Effector memory CD4-positive, alpha-beta T cell (primary cell): ENCODE results near the gene CGB7.

Experiments used
- DNase-seq, 3 donors: peaks; one replicate each; pipeline ENCODE4 v3.0.0-alpha.2; 2020
- H3K27ac ChIP-seq: 2 replicates; pipeline ENCODE4 v1.7.0; 2013; ENCODE audit warnings: mild to moderate bottlenecking, low read length, moderate library complexity; ENCODE audit not compliant: insufficient read depth, poor library complexity, severe bottlenecking
- H3K27me3 ChIP-seq: replicated peaks from 2 replicates; pipeline ENCODE4 v1.7.0; 2013; ENCODE audit warnings: mild to moderate bottlenecking, low read length; ENCODE audit not compliant: insufficient read depth, control insufficient read depth, poor library complexity, severe bottlenecking
- H3K36me3 ChIP-seq: 2 replicates; pipeline ENCODE4 v1.7.0; 2013; ENCODE audit warnings: mild to moderate bottlenecking, low read length, moderate library complexity; ENCODE audit not compliant: control insufficient read depth, insufficient read depth
- H3K4me1 ChIP-seq: 2 replicates; pipeline ENCODE4 v1.7.0; 2013; ENCODE audit warnings: low read length, mild to moderate bottlenecking; ENCODE audit not compliant: control insufficient read depth, insufficient read depth, poor library complexity, severe bottlenecking
- H3K4me3 ChIP-seq: 2 replicates; pipeline ENCODE4 v1.7.0; 2013; ENCODE audit warnings: low read length, low read depth, mild to moderate bottlenecking; ENCODE audit not compliant: insufficient read depth, poor library complexity, severe bottlenecking
- H3K9me3 ChIP-seq: 2 replicates; pipeline ENCODE4 v1.7.0; 2013; ENCODE audit warnings: mild to moderate bottlenecking, low read length, moderate library complexity; ENCODE audit not compliant: control insufficient read depth

CGB7 gene

DNA sequence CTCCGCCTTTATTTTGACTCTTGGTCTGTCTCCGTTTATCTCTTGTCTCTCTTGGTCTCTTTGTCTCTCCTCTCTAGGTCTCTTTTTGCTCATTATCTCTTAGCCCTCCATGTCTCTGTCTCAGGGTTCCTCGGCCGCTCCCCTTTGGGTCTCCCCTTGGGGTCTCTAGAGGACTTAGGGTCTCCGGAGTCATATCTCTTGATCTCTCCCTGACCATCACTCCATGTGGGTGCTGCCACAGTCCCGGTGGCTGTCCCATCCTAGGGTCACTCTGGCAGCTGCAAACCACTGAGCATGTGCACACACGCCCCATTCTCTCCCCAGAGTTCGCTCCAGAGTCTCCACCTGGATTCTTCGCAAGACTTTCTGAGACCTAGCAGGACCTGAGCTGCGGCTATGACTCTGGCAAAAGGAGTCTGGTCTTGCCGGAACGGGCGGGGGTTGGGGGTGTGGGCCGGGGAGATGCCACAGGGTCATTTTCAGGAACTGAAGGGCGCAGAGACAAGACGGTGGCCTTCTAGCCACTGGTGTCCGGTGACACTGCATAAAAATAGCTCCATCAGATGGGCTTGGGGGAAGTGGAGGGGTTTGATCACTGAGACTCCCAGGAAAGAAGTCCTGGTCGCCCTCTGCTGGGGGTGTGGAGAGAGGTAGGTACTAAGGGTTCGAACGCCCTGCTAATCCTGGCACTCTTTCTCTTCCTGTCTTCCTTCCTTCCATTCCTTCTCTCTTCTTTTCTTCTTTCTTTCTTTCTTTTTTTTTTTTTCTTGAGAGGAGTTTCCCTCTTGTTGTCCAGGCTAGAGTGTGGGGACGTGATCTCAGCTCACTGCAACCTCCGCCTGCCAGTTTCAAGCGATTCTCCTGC is 16.2 kb upstream of the CGB7 start:
- no peak overlapping the region for H3K4me3 ChIP-seq
- H3K36me3 ChIP-seq = no peaks in the 10 kb centered on the region
- no peak for DNase-seq
- no peaks in the 10 kb centered on the region for H3K4me1 ChIP-seq
- H3K27ac ChIP-seq = no peak overlapping the region
- H3K9me3 ChIP-seq = no peaks in the 10 kb centered on the region
- peaks cover 18% of the 10 kb centered on the region for H3K27me3 ChIP-seq

GRCh38 chr19:49071860-49072547 is 14.5 kb upstream of the CGB7 start:
- Histone ChIP-seq H3K27me3 (peaks cover 18% of the 10 kb centered on the region), H3K4me1 (no peaks in the 10 kb centered on the region), H3K27ac (no peak overlapping the region), H3K9me3 (no peaks in the 10 kb centered on the region), H3K4me3 (no peak overlapping the region), H3K36me3 (no peaks in the 10 kb centered on the region)
- no peak for DNase-seq

GRCh38 chr19:49070416-49070815 is 12.9 kb upstream of the CGB7 start:
- no peak for DNase-seq
- Histone ChIP-seq H3K9me3 (no peaks in the 10 kb centered on the region), H3K4me1 (no peaks in the 10 kb centered on the region), H3K27ac (no peak overlapping the region), H3K36me3 (no peaks in the 10 kb centered on the region), H3K4me3 (no peak overlapping the region), H3K27me3 (peaks cover 18% of the 10 kb centered on the region)

DNA sequence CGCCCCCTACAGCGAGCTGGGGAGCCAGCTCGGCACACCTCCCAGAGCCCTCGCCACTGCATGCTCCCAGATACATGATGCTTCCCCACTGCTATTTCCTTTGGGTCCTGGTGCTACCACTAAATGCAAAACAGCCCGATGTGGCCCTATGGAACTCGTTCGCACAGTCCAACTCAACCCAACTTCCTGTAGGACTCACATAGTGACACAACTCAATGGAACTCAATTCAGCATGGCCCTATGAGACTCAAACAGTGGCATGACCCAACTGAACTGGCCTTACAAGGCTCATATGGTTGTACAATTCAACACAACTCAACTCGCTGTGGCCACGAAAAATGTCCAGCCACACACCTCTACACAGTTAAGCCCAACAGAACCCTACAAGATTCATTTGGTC is 11.5 kb upstream of the CGB7 start:
- Histone ChIP-seq H3K9me3 (no peaks in the 10 kb centered on the region), H3K4me1 (no peaks in the 10 kb centered on the region), H3K27ac (no peak overlapping the region), H3K4me3 (no peak overlapping the region), H3K27me3 (peaks cover 30% of the 10 kb centered on the region), H3K36me3 (no peaks in the 10 kb centered on the region)
- no peak for DNase-seq

DNA sequence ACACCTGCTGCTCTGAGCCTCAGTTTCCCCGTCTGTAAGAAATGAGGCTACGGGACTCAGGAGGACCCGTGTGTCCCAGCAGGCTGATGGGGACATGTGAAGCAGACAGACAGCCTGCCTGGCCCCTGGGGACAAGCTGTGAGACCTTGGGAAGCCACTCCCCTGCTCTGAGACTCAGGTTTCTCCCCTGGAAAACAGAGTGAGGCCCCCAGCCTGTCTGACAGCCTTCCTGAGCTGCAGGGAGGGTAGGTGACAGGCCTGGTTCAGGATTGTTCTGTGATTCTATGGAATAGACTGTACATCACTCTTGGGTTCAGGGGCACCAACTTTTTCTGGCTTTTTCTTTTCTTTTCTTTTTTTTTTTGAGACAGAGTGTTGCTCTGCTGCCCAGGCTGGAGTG is 10.0 kb upstream of the CGB7 start:
- Histone ChIP-seq H3K36me3 (no peaks in the 10 kb centered on the region), H3K4me1 (no peaks in the 10 kb centered on the region), H3K27me3 (peaks cover 22% of the 10 kb centered on the region), H3K4me3 (no peak overlapping the region), H3K9me3 (no peaks in the 10 kb centered on the region), H3K27ac (no peak overlapping the region)
- DNase-seq = no peak

GRCh38 chr19:49065905-49066512 is 8.5 kb upstream of the CGB7 start:
- Histone ChIP-seq H3K9me3 (no peaks in the 10 kb centered on the region), H3K27me3 (peaks cover 18% of the 10 kb centered on the region), H3K4me3 (no peak overlapping the region)

DNA sequence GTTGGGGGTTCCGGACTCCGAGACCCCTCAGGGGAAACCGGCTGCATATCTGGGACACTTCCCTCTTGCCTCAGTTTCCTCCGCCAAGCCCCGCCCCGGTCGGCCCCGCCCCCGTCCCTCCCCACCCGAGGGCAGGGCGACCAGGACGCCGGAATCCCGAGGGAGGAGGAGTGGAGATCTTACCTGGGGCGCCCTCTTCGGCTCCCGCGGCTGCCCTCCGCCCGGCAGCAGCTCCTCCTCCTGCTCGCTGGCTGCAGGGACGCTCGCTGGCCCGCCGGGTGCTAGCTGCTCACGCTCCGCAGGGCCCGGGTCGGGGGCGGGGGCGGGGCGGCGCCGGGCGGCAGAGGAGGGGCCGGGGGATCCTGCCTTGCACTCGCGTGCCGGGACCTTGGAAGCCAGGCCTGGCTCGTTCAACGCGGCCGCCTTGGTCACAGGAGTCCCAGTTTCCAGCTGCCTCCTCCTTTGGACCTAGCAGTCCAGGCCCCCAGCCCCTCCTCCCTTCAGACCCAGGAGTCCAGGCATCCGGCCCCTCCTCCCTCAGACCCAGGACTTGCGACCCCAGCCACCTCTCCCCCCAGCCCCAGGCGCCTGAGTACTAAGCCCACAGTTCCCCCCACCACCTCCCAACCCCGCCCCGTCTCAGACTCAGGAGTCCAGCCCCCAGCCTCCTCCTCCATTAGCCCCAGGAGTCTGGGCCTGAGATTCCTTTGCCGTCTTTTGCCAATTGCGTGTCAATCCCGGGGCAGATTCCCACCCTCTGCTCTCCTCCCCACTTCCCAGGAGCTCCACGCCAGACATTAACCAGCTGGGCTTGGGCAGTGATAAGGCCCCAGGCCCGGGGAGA is 7.4 kb upstream of the CGB7 start, which contains the start of gene NTF4:
NTF4 (minus strand) TSS at position 51 of the 844 bp plus-strand sequence. CDS start 2,821 bp downstream, outside the sequence.
- Histone ChIP-seq H3K9me3 (no peaks in the 10 kb centered on the region), H3K27ac (no peak within 1 kb of the TSS), H3K4me1 (no peaks in the 10 kb centered on the region), H3K4me3 (no peak within 1 kb of the TSS), H3K36me3 (no peaks in the 10 kb centered on the region), H3K27me3 (peaks cover 18% of the 10 kb centered on the region)
- DNase-seq = no peak

More at GRCh38 chr19:49065905-49066512, 8.5 kb upstream of the CGB7 start:
- DNase-seq = no peak
- Histone ChIP-seq H3K27ac (no peak overlapping the region), H3K4me1 (no peaks in the 10 kb centered on the region), H3K36me3 (no peaks in the 10 kb centered on the region)

GRCh38 chr19:49064029-49064629 is 6.6 kb upstream of the CGB7 start:
- Histone ChIP-seq H3K36me3 (no peaks in the 10 kb centered on the region), H3K4me3 (no peak overlapping the region), H3K4me1 (no peaks in the 10 kb centered on the region), H3K27me3 (peaks cover 18% of the 10 kb centered on the region), H3K9me3 (no peaks in the 10 kb centered on the region), H3K27ac (no peak overlapping the region)
- DNase-seq = no peak

GRCh38 chr19:49061445-49061844 is 3.9 kb upstream of the CGB7 start:
- DNase-seq = no peak

More at GRCh38 chr19:49061445-49061844, 3.9 kb upstream of the CGB7 start:
- H3K9me3 ChIP-seq = no peaks in the 10 kb centered on the region
- H3K27me3 ChIP-seq = peaks cover 28% of the 10 kb centered on the region
- H3K4me3 ChIP-seq = no peak overlapping the region
- no peaks in the 10 kb centered on the region for H3K36me3 ChIP-seq
- peaks cover 16% of the 10 kb centered on the region for H3K4me1 ChIP-seq
- no peak overlapping the region for H3K27ac ChIP-seq
